OCI-LY7 (cell line): ENCODE data around the gene MARCHF9.

Source experiments
- EZH2phosphoT487 ChIP-seq: fragments of 200-600 bp; sonication (generic); IDR thresholded peaks from 2 replicates; pipeline ENCODE4 v1.6.1; 2018; ENCODE audit warnings: low read depth, borderline replicate concordance, mild to moderate bottlenecking, mixed run types, antibody characterized with exemption, low read length, moderate library complexity, mixed read lengths
- TF ChIP-seq, protein P1 (sequence below): fragments of 200-600 bp; sonication (generic); conservative IDR thresholded peaks from 2 replicates; pipeline ENCODE4 v1.5.1; 2014; ENCODE audit warnings: mild to moderate bottlenecking, antibody characterized with exemption, low read length, moderate library complexity, mixed read lengths

DNA sequence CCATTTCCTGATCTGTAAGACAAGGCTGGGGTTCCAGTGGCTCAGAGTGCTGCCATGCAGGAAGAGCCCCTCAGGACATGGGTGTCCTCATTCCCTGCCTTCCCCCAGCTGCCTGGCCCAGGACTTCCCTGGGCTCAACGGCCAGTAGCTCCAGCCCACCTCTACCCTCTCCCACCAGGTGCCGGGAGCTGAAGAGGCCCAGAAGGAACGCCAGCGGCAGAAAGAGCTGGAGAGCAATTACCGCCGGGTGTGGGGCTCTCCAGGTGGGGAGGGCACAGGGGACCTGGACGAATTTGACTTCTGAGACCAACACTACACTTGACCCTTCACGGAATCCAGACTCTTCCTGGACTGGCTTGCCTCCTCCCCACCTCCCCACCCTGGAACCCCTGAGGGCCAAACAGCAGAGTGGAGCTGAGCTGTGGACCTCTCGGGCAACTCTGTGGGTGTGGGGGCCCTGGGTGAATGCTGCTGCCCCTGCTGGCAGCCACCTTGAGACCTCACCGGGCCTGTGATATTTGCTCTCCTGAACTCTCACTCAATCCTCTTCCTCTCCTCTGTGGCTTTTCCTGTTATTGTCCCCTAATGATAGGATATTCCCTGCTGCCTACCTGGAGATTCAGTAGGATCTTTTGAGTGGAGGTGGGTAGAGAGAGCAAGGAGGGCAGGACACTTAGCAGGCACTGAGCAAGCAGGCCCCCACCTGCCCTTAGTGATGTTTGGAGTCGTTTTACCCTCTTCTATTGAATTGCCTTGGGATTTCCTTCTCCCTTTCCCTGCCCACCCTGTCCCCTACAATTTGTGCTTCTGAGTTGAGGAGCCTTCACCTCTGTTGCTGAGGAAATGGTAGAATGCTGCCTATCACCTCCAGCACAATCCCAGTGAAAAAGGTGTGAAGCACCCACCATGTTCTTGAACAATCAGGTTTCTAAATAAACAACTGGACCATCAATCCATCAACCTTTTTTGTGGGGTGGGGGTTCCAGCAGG lies 34.0 kb upstream of the MARCHF9 start:
- TF ChIP-seq, protein P1, sequence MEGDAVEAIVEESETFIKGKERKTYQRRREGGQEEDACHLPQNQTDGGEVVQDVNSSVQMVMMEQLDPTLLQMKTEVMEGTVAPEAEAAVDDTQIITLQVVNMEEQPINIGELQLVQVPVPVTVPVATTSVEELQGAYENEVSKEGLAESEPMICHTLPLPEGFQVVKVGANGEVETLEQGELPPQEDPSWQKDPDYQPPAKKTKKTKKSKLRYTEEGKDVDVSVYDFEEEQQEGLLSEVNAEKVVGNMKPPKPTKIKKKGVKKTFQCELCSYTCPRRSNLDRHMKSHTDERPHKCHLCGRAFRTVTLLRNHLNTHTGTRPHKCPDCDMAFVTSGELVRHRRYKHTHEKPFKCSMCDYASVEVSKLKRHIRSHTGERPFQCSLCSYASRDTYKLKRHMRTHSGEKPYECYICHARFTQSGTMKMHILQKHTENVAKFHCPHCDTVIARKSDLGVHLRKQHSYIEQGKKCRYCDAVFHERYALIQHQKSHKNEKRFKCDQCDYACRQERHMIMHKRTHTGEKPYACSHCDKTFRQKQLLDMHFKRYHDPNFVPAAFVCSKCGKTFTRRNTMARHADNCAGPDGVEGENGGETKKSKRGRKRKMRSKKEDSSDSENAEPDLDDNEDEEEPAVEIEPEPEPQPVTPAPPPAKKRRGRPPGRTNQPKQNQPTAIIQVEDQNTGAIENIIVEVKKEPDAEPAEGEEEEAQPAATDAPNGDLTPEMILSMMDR: 0 out of 2 replicates have a peak, but pooled peaks have one; percentile 12
- no peak for TF ChIP-seq EZH2phosphoT487
